HepG2 (cell line): Measurements from ENCODE around the gene ISOC2. TPM values are rescaled to one million over a fixed set of nuclear protein-coding genes. Genes with fewer than 3 reads are reported as not detected.

ENCODE experiments used
- ATAC-seq: fragments of 200-7000 bp; cut with Tn5 transposase; 3 replicates; pipeline ENCODE4 v1.9.1; 2020; ENCODE audit warnings: mild to moderate bottlenecking, moderate library complexity
- BruUV-seq: library from RNA; stranded (reverse); fragments of 400-500 nt; replicated peaks from 2 replicates; lab custom pipeline; 2021; lab: Mats Ljungman, UMichigan
- CTCF ChIA-PET: fragments of 300-600 bp; formaldehyde crosslinking; extraction: SDS; loops from one replicate; lab custom pipeline; 2021; ENCODE audit warnings: low total read pairs, inconsistent platforms, low intra/inter-chr PET ratio; lab: Yijun Ruan, JAX
- POLR2A ChIA-PET: fragments of 350-600 bp; sonication (Branson Sonifier 250); formaldehyde crosslinking; loops from one replicate; lab custom pipeline; 2020; ENCODE audit warnings: antibody characterized with exemption, inconsistent platforms; lab: Yijun Ruan, JAX
- DNase-seq: peaks from one replicate; pipeline ENCODE4 v3.0.0-alpha.2; 2015; ENCODE audit warnings: low spot score
- FAIRE-seq: peaks from 3 replicates; lab custom pipeline; 2011; peaks lifted over from hg19 to GRCh38; lab: Jason Lieb, UNC
- H2AFZ ChIP-seq: one replicate; pipeline ENCODE4 v1.6.1; 2011; ENCODE audit warnings: low read length, inconsistent platforms
- H3K27ac ChIP-seq: fragments of 300-600 bp; 3 replicates; pipeline ENCODE4 v1.8.0; 2011; ENCODE audit warnings: mixed run types, mild to moderate bottlenecking, mixed read lengths, low read length, inconsistent platforms; ENCODE audit not compliant: insufficient read depth; ENCODE audit errors: extremely low read length
- H3K27me3 ChIP-seq, 2 experiments: fragments of 200-600 bp in 1 of 2; 2 replicates in 1 of 2; 3 replicates in 1 of 2; pipeline versions ENCODE4 v1.6.0 to v1.8.0; 2011; ENCODE audit warnings: low read length in 2 of 2, mild to moderate bottlenecking in 2 of 2, moderate library complexity in 2 of 2, inconsistent platforms in 1 of 2; ENCODE audit not compliant: insufficient read depth in 2 of 2, control insufficient read depth in 1 of 2
- H3K36me3 ChIP-seq, 2 experiments: fragments of 200-600 bp in 1 of 2; replicated peaks in 1 of 2; 2 replicates in 1 of 2; 3 replicates in 1 of 2; pipeline versions ENCODE4 v1.5.1 to v1.8.0; 2011; ENCODE audit warnings: low read length in 2 of 2, inconsistent platforms in 1 of 2; ENCODE audit not compliant: insufficient read depth in 2 of 2, control insufficient read depth in 1 of 2
- H3K4me1 ChIP-seq: 2 replicates; pipeline ENCODE4 v1.5.1; 2012; ENCODE audit warnings: low read length, inconsistent platforms; ENCODE audit not compliant: insufficient read depth
- H3K4me2 ChIP-seq: 2 replicates; pipeline ENCODE4 v1.6.0; 2011; ENCODE audit warnings: low read depth, low read length, inconsistent platforms
- H3K4me3 ChIP-seq, 3 experiments: fragments of 200-600 bp in 1 of 3; sonication (generic), shearing (Covaris generic) in 1 of 3; replicated peaks in 1 of 3; 2 replicates each; pipeline ENCODE4 v1.5.1; 2011 to 2016; ENCODE audit warnings: low read length in 3 of 3, inconsistent platforms in 2 of 3, low read depth in 2 of 3, mild to moderate bottlenecking in 2 of 3, control low read depth in 1 of 3, mixed read lengths in 1 of 3; ENCODE audit not compliant: insufficient read depth in 1 of 3
- H3K79me2 ChIP-seq: one replicate; pipeline ENCODE4 v1.6.1; 2011; ENCODE audit warnings: low read length, inconsistent platforms; ENCODE audit not compliant: insufficient read depth
- H3K9ac ChIP-seq: 2 replicates; pipeline ENCODE4 v1.6.0; 2011; ENCODE audit warnings: mild to moderate bottlenecking, low read depth, low read length, inconsistent platforms; ENCODE audit not compliant: insufficient read depth
- H3K9me3 ChIP-seq: 2 replicates; pipeline ENCODE4 v1.5.1; 2012; ENCODE audit warnings: mild to moderate bottlenecking, low read length
- H4K20me1 ChIP-seq: 2 replicates; pipeline ENCODE4 v1.6.0; 2011; ENCODE audit warnings: inconsistent platforms, mild to moderate bottlenecking, low read length, moderate library complexity; ENCODE audit not compliant: insufficient read depth
- ARNTL ChIP-seq: sonication (generic); formaldehyde crosslinking; IDR thresholded peaks from 2 replicates; pipeline ENCODE4 v1.4.0; 2020; ENCODE audit warnings: mild to moderate bottlenecking, missing genetic modification reagents
- ATF3 ChIP-seq: sonication (generic); formaldehyde crosslinking; IDR thresholded peaks from 2 replicates; pipeline ENCODE4 v1.4.0; 2020; ENCODE audit warnings: missing genetic modification reagents
- CREM ChIP-seq, 2 experiments: sonication (generic) in 1 of 2; formaldehyde crosslinking in 1 of 2; IDR thresholded peaks; 2 replicates each; pipeline versions ENCODE4 v1.4.0 to v1.6.1; 2016 to 2020; ENCODE audit warnings: antibody characterized with exemption in 1 of 2, mild to moderate bottlenecking in 1 of 2, missing genetic modification reagents in 1 of 2
- DRAP1 ChIP-seq: IDR thresholded peaks from 2 replicates; pipeline ENCODE4 v1.6.1; 2016; ENCODE audit warnings: missing genetic modification reagents, missing compliant biosample characterization
- KDM5B ChIP-seq: sonication (generic); formaldehyde crosslinking; IDR thresholded peaks from 2 replicates; pipeline ENCODE4 v1.4.0; 2020; ENCODE audit warnings: missing genetic modification reagents, mild to moderate bottlenecking, borderline replicate concordance
- PLRG1 ChIP-seq: fragments of 450-650 bp; conservative IDR thresholded peaks from 2 replicates; pipeline ENCODE4 v1.6.1; 2016
- RXRB ChIP-seq: IDR thresholded peaks from 2 replicates; pipeline ENCODE4 v1.6.1; 2016; ENCODE audit warnings: borderline replicate concordance, missing genetic modification reagents, missing compliant biosample characterization
- SUZ12 ChIP-seq: fragments of 150-350 bp; IDR thresholded peaks from 2 replicates; pipeline ENCODE4 v1.6.1; 2014; ENCODE audit warnings: low read depth, low read length
- ZBTB44 ChIP-seq: sonication (generic); formaldehyde crosslinking; IDR thresholded peaks from 2 replicates; pipeline ENCODE4 v1.4.0; 2020; ENCODE audit warnings: missing genetic modification reagents
- ZFP36L2 ChIP-seq: sonication (generic); formaldehyde crosslinking; IDR thresholded peaks from 2 replicates; pipeline ENCODE4 v1.4.0; 2020; ENCODE audit warnings: missing genetic modification reagents
- ZNF431 ChIP-seq: sonication (generic); formaldehyde crosslinking; IDR thresholded peaks from 2 replicates; pipeline ENCODE4 v1.9.0; 2022; ENCODE audit warnings: missing genetic modification reagents, low read depth, mild to moderate bottlenecking, borderline replicate concordance
- ZNF589 ChIP-seq: sonication (generic); formaldehyde crosslinking; conservative IDR thresholded peaks from 2 replicates; pipeline ENCODE4 v1.8.0; 2022; ENCODE audit warnings: mild to moderate bottlenecking, moderate library complexity, missing genetic modification reagents
- ZNF615 ChIP-seq: sonication (generic); formaldehyde crosslinking; IDR thresholded peaks from 2 replicates; pipeline ENCODE4 v1.5.0; 2020; ENCODE audit warnings: mild to moderate bottlenecking, missing genetic modification reagents, borderline replicate concordance
- ZNF619 ChIP-seq: sonication (generic); formaldehyde crosslinking; IDR thresholded peaks from 2 replicates; pipeline ENCODE4 v1.4.0; 2020; ENCODE audit warnings: mild to moderate bottlenecking, missing genetic modification reagents
- ZNF652 ChIP-seq: IDR thresholded peaks from 2 replicates; pipeline ENCODE4 v1.6.1; 2016; ENCODE audit warnings: low read depth, borderline replicate concordance
- ZNF678 ChIP-seq: sonication (generic); formaldehyde crosslinking; IDR thresholded peaks from 2 replicates; pipeline ENCODE4 v1.4.0; 2020; ENCODE audit warnings: mild to moderate bottlenecking, missing genetic modification reagents
- ZNF737 ChIP-seq: sonication (generic); formaldehyde crosslinking; IDR thresholded peaks from 2 replicates; pipeline ENCODE4 v1.5.0; 2020; ENCODE audit warnings: missing genetic modification reagents, mild to moderate bottlenecking, borderline replicate concordance
- ZSCAN21 ChIP-seq: sonication (generic); formaldehyde crosslinking; IDR thresholded peaks from 2 replicates; pipeline ENCODE4 v1.8.0; 2022; ENCODE audit warnings: mild to moderate bottlenecking, missing genetic modification reagents, moderate library complexity, borderline replicate concordance
- WGBS: methylation state at CpG from one replicate; pipeline ENCODE4 v1.1.6; 2017; ENCODE audit warnings: low lambda C conversion rate; 5-methylcytosine and 5-hydroxymethylcytosine counted together
- in situ Hi-C: cut with HindIII; loops from 2 replicates; pipeline ENCODE4 v1.10.0; 2017; ENCODE audit warnings: low pct_unique_long_range_greater_than_20kb; ENCODE audit not compliant: extremely low pct_ligation_motif_present
- intact Hi-C: fragments of 100-400 bp; cut with micrococcal nuclease; formaldehyde crosslinking; loops from one replicate; pipeline ENCODE4 v1.10.0; 2022; ENCODE audit not compliant: unreplicated experiment
- polyA plus RNA-seq, 8 experiments: library from polyadenylated mRNA; depleted of rRNA in 3 of 8; stranded (reverse) in 7 of 8; unstranded in 1 of 8; fragments of >200 nt; fragmentation: Illumina TruSeq in 4 of 8; extraction: Trizol in 4 of 8; gene quantifications; 2 replicates each; pipeline versions ENCODE4 v1.2.1 to v1.2.3, GENCODE V29; 2011 to 2016; ENCODE audit warnings: low read depth in 4 of 8, missing spikeins in 1 of 8, mixed read lengths in 1 of 8; ENCODE audit not compliant: insufficient read depth in 1 of 8
- total RNA-seq, 5 experiments: library from RNA; depleted of rRNA; stranded (reverse); fragments of >200 nt; fragmentation: Illumina TruSeq; extraction: Trizol; gene quantifications; 2 replicates each; pipeline ENCODE4 v1.2.3, GENCODE V29; 2016; ENCODE audit warnings: low read depth in 1 of 5

Gene ISOC2
- total and polyA plus RNA-seq, 2 of the 13 experiments (the other 11 are each of a cell fraction or from before 2014, with no cell fraction given) = 76.8 to 105 TPM

GRCh38 chr19:55440411-55441105 lies 20.9 kb downstream of the ISOC2 start:
- H2AFZ ChIP-seq = no peak overlapping the region
- peaks cover 4% of the 10 kb centered on the region; the same call in 1 of the 2 replicates for H4K20me1 ChIP-seq
- no peaks in the 10 kb centered on the region for H3K4me1 ChIP-seq
- BruUV-seq = no TSS peak
- no peak overlapping the region; a peak in 1 of 6 replicates for H3K4me3 ChIP-seq
- no peak for FAIRE-seq
- ChIA-PET POLR2A (no interaction called here), CTCF (no interaction called here)
- in situ Hi-C loops (no loop called here), intact Hi-C loops (no loop called here)
- WGBS = 23% methylated on average over 12 of the region's 39 CpGs
- no peak for ATAC-seq
- TF ChIP-seq PLRG1 = no peak
- no peak for TF ChIP-seq KDM5B (CRISPR knock-in tag)
- TF ChIP-seq SUZ12 = no peak
- no peak for TF ChIP-seq ZNF589 (CRISPR knock-in tag)
- TF ChIP-seq DRAP1 = no peak
- TF ChIP-seq ATF3 (CRISPR knock-in tag) = no peak
- TF ChIP-seq ZSCAN21 (CRISPR knock-in tag) = no peak
- TF ChIP-seq RXRB = no peak
- TF ChIP-seq ZNF619 (CRISPR knock-in tag) = no peak
- no peak for TF ChIP-seq ARNTL (CRISPR knock-in tag)
- TF ChIP-seq ZFP36L2 = no peak
- no peak for TF ChIP-seq ZNF615 (CRISPR knock-in tag)
- TF ChIP-seq ZNF737 (CRISPR knock-in tag) = no peak
- TF ChIP-seq CREM (IDR thresholded peaks at IDR 0.05) = no peak
- TF ChIP-seq CREM (CRISPR knock-in tag; IDR thresholded peaks at IDR 0.05) = no peak
- TF ChIP-seq ZBTB44 (CRISPR knock-in tag) = no peak
- TF ChIP-seq ZNF678 (CRISPR knock-in tag) = no peak
- no peak for TF ChIP-seq ZNF431 (CRISPR knock-in tag)
- no peak for TF ChIP-seq ZNF652 (CRISPR knock-in tag)
- H3K9ac ChIP-seq = no peak overlapping the region
- no peak overlapping the region for H3K4me2 ChIP-seq
- H3K27ac ChIP-seq = no peak overlapping the region
- H3K27me3 ChIP-seq = peaks cover 6 to 40% of the 10 kb centered on the region in 2 experiments; a peak in 4 of 5 replicates
- H3K9me3 ChIP-seq = no peaks in the 10 kb centered on the region
- no peaks in the 10 kb centered on the region for H3K36me3 ChIP-seq
- DNase-seq = no peak
- no peaks in the 10 kb centered on the region for H3K79me2 ChIP-seq
